DMS 273 (cell line): ENCODE results near the gene PERCC1.

Experiments used
- DNase-seq: peaks from one replicate; lab custom pipeline; 2025; ENCODE audit not compliant: unreplicated experiment; lab: John Stamatoyannopoulos, UW

Gene PERCC1

DNA sequence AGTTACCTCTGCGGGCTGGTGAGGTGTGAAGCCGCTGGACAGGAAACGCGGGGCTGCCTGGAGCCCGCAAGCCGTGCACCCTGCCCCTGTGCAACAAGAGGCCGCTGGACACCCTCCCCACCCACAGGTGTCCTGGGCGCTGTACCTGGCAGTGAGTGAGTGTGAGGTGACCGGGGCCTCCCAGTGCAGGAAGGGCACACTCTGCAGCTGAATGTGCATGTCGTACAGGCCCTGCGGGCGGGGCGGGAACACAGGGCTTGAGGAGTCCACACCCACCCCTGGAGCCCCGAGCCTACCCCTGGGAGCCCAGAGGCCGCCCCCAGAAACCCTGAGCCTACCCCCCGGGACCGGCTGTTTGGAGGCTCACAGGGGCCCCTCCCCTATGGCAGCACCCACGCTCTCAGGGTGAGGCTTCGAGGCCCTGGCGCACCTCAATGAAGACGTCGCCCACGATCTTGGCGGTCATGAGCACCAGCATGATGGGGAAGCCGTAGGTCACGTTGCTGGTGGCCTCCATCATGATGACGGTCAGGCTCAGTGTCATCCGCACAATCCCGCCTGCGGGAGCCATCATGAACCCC lies 17.7 kb downstream of the PERCC1 start:
- DNase-seq = no peak

DNA sequence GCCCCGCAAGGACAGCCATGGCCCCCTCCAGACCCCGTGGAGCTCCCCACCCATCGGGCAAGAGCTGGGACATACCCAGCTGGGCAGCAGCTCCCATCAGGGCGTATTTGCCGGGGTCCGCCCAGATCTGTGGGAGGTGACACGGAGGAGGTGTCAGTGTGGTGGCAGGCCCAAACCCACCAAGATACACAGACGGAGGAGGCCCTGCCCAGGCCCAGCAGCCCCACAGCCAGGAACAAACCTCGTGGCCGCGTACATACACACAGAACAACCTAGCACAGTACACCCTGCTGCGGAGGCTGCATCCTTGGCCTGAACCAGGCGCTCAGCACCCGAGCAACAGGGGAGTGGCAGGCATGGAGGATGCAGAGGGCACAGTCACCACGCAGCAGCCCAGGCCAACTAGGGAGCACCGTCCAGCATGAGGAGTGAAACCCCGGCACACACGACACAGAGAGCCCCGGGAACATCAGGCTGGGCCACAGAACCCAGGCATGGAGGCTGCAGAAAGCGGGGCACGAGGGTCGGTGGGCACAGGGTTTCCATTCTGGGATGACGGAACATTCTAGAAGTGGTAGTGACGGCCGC lies 18.4 kb downstream of the PERCC1 start:
- no peak for DNase-seq

DNA sequence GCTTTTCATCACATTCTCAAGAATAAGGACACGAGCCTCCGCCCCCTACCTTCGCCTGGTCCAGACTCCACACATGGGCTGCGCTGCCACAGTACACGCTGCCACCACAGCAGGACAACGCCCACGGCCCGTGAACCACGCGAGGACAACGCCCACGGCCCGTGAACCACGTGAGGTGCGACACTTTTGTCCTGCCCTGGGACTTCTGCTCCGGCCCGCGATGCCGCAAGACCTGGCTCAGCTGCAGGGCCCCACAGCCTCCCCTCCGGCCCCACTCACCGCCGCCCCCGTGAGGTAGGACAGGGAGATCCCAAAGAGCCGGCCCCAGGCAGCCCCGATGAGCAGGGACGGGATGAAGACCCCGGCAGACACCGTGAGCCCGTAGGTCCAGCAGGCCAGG lies 19.3 kb downstream of the PERCC1 start:
- DNase-seq = no peak

DNA sequence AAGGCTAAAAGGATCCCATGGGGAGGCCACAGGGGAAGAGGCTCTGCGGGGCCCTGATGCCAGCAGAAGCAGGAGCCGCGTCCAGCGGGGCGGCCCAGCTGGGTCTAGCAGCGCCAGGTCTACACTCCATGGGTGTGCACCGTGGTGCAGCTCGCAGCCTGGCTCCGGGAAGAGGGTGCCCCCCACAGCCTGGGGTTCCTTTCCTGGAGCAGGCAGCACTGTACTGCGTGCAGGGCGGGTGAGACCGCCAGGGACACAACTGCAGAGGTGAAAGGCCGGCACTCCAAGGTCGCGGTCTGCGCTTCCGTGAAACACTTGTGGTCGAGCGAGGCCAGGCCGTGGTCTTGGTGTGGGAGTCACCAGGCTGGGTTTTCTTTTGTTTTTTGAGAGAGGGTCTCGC lies 20.0 kb downstream of the PERCC1 start:
- DNase-seq = no peak

DNA sequence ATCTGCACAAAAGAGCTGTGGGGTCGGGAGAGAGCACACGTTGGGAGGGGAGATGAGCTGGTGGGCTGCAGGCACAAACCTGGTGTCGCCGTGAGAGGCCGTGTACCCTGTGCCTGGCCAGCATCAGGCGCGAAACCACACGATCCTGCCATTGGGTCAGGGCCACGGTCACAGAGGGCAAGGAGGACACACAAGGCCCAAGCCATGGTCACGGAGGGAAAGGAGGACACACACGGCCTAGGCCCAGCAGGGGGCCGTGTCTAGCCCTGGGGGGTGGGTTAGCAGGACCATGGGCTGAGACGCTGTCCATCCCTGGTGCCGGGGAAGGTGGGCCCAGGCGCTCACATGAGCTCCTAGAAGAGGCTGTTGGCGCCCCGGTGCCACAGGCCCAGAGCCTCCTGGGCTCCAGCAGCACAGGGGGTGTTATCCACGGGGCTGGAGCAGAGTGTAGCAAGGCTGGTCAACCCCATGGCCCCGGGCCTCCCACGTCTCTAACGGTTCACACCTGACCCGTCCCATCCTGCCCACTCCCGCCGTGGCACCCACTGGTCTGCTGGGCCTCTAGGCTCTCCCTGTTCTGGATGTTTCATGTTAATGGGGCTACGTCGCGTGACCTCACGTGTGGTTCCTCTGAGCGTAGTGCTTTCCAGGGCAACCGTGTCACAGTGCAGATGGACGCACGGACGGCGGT lies 21.0 kb downstream of the PERCC1 start:
- no peak for DNase-seq

DNA sequence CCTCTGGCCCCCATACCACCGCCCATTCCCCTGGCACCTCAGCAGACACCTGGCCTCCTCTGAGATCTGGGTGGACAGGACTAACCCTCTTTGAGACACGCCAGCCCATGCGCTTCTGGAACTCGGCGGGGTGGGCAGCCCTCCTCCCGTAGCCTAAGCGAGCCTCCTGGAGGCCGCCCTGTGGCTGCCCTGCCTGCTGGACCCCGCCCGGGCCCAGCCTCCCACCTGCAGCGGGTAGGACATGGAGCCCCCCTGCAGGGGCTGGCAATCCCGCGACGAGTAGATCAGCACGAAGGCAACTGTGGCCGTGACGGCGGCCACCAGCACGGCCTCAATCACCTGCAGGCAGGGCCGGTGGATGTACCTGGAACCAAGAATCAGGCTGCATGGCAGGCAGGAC lies 21.7 kb downstream of the PERCC1 start:
- no peak for DNase-seq

DNA sequence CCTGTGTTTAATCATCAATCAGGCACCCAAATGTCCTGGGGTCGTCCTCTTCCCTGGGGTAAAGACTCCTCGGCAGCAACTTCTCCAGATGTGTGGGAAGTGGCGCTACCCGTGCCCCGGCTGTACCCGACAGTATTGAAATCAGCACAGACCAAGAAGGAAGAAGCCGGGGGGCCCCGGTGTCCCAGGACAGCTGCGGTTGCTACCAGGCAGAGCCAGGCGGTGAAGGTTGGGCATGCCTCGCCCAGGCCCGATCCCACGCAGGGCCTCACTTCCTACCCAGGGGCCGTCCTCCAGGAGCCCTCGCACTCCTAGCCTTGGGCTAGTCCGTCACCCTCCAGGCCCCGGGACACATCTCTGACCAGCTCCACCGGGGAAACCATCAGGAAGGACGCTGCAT lies 22.4 kb downstream of the PERCC1 start:
- no peak for DNase-seq

DNA sequence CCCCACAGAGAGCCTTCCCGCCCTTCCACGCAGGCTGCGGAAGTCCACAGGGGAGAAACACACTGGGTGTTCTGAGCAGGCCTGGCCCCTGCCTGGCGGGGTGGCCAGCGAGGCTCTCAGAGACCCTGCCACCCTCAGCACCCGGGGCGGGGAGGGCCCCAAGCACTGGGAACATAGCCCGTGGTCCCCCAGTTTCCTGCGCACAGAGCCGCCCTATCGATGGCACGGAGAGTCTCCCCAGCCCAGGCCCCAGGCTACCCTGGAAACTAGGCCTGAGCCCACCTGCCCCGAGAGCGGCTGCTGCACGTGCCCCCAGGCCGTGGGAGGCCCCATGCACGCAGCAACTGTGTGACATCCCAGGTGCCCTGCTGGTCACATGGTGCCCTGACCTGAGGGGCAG lies 23.7 kb downstream of the PERCC1 start:
- no peak for DNase-seq

DNA sequence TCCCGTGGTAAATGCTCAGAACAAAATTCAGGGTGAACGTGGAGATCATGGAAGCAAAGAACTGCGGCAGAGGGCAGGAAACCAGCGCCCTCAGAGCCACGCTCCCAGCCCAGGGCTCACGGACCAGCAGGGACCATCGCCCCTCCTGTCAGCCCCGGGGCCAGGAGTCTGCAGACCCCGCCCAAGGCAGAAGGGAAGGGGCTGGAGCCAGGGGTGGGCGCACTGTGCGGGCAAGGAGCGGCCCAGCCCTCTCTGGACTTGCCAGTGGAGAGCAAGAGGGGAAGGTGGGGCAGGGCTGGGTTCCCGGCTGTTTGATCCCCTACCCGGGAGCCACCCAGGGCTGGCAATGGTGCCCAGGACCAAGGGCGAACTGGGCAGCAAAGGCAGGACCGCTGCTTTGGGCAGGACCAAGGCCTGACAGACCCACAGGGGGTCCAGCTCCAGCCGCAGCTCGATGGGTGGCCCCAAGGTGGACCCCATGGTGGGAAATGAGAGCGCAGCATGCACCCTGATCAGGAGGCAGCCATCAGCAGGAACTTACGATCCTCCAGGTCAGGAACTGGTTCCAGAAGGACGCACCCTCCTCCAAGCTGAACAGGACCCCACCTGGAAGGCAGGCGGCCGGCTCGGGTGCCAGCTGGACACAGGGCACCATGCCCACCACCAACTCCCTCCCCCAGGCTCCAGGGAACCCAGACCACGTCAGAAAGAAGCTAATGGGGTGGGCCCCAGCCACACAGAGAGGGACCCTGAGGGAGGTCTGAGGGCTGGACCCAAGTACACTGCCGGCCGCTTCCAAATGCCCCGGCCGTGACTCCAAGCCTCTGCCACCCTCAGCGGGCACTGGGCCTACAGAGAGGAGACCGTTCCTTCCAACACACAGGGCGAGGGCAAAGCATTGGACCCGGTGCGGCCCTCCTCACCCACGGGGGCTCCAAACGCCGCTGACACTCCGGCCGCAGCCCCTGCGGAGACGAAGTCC lies 24.6 kb downstream of the PERCC1 start:
- DNase-seq = no peak

DNA sequence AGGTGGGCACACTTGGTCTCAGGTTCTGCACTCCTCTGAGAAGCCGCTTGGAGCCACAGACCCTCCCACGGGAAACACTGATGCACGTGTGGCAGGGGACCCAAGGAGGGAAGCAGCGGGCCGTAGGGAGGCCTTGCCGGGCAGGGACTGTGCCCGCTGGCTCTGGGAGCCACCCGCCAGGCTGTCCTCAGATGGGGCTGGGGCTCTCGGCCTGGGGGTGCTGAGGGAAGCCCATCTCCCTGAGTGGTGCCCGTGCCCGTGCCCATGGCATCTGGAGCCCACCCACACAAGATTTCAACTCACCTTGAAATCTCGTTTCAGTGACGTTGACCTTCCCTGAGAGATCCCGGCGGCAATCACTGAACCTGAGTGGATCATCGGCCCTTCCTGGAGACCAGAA lies 26.1 kb downstream of the PERCC1 start:
- no peak for DNase-seq

DNA sequence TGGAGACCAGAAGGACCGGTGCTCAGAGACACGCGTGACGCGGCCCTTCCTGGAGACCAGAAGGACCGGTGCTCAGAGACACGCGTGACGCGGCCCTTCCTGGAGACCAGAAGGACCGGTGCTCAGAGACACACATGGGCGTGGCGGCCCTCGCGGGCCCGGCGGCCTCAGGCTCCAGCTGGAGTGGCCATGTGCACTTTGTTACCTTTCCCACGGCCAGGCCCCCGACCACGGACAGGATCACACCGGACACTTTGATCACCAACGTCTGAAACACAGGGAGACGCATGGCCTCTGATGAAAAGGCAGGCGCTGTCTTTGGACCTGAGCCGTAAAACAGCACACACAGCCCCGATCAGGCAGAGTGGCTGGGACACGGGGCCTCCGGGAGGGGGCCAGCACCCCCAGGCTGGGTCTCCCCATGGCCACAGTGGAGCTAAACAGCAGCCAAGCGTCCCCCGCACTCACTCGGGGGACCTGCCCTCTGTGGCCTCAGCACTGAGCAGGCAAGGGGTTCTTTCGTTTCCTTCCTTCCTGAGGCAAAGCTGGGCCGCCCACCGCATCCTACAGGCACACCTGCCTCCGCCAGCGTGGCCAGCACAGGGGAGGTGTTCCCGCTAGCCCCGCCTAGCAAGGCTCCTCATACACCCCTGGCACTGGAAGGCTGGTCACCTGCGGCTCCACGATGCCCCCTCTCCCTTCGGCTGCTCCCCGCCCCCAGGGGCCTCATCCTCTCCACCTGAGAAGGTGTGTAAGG lies 26.8 kb downstream of the PERCC1 start:
- DNase-seq = no peak

DNA sequence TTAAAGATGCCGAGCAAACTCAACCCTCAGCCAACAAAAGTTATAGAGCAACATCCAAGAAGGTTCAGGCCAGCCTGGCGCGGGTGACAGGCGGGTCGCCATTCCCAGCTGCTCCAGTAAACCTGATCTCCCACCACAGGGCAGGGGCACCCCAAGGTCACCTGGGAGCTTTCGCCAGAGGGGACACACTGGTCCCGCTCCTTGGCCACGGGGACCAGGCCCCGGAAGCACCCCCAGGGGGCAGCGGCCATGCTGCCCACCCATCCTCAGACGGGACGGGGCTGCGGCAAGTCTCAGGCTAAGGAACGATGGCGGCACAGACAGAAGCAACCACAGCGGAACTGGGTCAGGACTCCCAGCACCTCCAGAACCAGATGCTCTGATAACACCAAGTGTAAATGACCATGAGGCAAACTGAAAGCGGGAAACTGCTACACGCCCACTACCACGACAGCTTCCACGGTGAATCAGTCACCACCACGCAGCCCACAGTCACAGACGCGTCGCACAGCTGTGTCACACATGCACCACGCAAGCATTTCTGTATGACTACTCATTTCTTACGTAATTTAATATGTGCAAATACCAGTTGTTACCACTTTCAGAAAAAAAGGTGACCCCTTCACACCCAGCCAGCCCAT lies 27.6 kb downstream of the PERCC1 start:
- no peak for DNase-seq

DNA sequence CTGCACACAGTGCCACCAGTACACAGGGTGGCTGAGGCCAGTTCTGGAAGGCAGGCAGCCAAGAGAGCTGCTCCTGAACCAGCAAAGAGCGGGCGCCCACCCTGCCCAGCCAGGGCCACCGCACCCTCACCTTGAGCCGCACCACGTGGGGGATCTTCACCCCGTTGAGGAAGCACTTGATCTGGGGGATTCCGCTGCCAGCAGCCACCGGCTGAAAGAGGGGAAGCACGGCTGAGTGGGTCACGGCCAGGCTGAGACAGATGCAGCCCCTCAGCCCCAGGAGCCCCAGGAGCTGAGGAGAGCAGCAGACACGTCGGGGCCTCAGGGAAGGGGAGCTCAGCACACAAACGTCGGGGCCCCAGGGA lies 28.1 kb downstream of the PERCC1 start:
- DNase-seq = no peak

DNA sequence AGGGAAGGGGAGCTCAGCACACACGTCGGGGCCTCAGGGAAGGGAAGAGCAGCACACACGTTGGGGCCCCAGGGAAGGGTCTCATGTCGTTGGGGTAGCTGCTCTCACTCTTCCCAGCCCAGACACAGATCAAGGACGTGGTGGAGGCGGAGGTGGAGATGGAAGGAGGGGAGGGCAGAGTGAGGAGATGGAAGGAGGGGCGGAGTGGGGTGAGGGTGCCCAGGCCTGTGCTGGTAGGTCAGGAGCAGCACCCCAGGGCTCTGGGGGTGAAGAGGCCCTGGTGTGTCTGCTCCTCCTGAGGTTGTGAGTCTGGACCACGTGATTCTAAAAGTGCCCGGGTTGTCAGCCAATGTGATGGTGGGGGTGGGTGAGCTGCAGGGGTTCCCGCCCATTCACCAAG lies 29.1 kb downstream of the PERCC1 start:
- DNase-seq = no peak

DNA sequence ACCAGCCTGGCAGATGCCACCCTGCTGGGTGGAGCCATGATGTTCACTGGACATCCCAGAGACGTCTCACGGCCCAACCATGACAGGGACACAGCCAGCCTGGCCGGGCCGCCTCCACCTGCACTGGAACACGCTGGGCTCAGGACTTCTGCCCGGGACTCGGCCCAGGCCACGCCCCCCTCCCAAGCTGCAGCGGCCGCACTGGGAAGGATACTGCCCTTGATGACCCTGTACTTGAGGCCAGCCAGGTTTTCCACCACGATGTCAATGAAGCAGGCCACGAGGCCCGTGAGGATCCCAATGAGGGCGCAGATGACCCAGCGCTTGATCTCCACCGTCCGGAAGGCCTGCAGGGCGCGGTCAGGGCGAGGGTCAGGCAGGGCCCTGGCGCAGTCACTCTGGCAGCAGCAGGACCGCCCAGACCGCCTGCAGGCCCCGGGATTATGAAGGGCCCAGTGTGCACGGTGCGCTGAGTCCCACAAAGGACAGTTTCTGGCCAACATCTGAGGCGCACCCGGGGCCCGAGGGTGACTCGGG lies 29.8 kb downstream of the PERCC1 start:
- no peak for DNase-seq

DNA sequence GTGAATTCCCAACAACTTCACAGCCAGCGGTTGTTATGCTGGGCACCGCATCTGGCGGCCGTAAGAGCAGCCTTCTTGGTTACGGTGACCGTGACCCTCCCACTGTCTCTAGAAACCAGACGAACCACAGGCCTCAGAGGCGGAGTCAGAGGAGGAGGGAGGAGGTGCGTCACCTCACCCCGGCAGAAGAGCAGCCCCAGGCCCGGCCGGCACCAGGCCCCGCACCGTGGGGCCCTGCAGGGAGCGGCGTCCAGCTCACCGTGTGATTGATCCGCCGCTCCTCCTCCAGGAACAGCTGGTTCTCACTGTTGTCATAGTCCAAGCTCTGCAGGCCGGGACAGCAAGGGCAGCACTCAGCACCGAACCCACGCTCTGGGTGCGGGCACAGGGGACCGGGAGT lies 30.3 kb downstream of the PERCC1 start:
- no peak for DNase-seq

DNA sequence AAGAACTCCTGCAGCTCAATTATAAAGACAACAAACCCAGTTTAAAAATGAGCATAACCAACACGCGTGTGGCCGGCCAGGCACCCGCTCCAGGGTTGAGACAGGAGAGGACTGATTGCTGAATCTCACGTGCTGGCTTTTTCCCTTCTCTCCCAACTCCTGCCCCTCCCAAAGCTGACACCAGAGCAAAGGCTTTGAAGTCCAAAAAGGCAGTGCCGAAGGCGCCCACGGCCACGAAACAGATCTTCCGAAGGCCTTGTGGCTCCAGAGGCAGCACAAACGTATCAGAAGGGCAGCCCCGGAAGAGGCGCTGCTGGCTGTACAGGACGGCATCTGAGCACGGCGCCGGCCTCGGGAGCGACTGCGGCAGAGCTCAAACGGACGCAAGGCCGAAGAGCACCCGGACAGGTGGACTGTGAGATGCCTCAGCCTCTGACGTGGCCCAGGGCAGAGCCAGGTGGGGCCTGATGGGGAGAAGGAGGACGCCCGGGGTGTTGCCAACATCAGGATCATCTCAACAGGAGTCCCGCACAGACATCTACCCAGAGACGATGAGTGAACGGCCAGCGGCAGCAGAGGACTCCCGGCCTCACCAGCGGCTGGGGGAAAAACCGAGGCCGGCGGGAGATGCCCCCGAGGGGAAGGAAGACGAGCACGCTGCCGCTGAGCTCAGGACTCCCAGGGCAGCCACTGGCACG lies 33.5 kb downstream of the PERCC1 start:
- no peak for DNase-seq

DNA sequence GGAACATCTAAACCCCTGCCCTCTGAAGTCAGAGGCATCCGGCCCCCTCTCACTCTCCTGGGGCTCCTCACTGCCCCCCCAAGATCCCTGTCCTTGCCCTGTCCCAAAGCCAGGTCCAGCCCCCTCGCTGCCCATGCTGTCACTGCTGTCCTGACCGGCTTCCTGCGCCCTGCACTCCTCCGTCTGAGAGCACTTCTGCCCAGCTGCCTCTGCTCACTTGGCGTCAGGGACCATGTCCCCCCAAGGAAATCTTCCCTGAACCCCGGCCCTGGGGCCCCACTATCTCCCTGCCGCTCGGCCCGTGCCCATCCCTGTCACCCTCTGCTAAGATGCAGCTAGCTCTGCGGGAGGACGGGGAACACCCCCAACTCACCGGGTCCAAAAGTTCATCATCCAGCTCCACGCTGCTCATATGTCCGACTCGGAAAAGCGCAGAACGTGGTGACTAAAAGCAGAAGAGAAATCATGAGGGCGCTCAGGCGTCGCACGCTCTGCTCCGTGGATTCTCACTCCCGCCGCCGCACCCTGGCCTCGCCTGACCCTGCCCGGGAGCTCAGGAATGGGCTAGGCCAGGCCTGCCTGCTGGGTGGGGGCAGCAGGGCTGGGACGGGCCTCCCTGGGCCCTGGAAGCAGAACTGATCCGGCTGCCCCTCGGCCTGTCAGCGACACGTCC lies 34.2 kb downstream of the PERCC1 start:
- DNase-seq = no peak

DNA sequence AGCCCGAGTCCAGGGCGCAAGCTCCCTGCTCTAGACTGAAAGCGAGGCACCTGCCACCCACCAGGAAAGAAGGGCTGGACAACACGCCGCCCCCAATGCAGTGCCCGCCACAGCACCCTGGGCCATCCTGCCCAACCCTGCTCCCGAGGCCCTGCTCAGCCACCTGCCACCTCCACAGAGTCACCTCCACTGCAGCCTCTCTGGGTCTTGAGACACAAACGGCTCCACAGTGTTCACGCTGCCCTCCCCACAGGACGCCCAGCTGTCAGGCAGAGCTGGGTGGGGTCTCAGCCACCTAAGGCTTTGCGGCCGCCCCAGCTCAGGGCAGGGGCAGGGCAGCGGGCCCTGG lies 34.7 kb downstream of the PERCC1 start:
- DNase-seq = no peak
